Osteoblast (primary cell): ENCODE data around the gene APBA2. TPM values are rescaled to one million over a fixed set of nuclear protein-coding genes. Genes with fewer than 3 reads are reported as not detected.

ENCODE experiments used
- DNase-seq: peaks from one replicate; pipeline ENCODE4 v3.0.0; 2011; ENCODE audit warnings: low spot score, mixed read lengths; ENCODE audit not compliant: insufficient read length; ENCODE audit errors: missing footprints
- H2AFZ ChIP-seq: 2 replicates; pipeline ENCODE4 v1.6.0; 2011; ENCODE audit warnings: mild to moderate bottlenecking, low read length
- H3K27ac ChIP-seq: 2 replicates; pipeline ENCODE4 v1.5.1; 2011; ENCODE audit warnings: mild to moderate bottlenecking, low read depth, low read length, moderate library complexity
- H3K27me3 ChIP-seq: 2 replicates; pipeline ENCODE4 v1.6.0; 2012; ENCODE audit warnings: mild to moderate bottlenecking, control low read depth, inconsistent platforms, low read length, moderate library complexity; ENCODE audit not compliant: insufficient read depth
- H3K36me3 ChIP-seq: 2 replicates; pipeline ENCODE4 v1.5.1; 2011; ENCODE audit warnings: mild to moderate bottlenecking, low read length, control low read depth, moderate library complexity; ENCODE audit not compliant: insufficient read depth
- H3K4me1 ChIP-seq: 2 replicates; pipeline ENCODE4 v1.5.1; 2011; ENCODE audit warnings: mild to moderate bottlenecking, low read length, control low read depth, moderate library complexity; ENCODE audit not compliant: insufficient read depth
- H3K4me2 ChIP-seq: 2 replicates; pipeline ENCODE4 v1.6.0; 2011; ENCODE audit warnings: mild to moderate bottlenecking, low read length; ENCODE audit not compliant: insufficient read depth
- H3K4me3 ChIP-seq: fragments of 200-600 bp; sonication (generic); 3 replicates; pipeline ENCODE4 v1.5.1; 2012; ENCODE audit warnings: mild to moderate bottlenecking, low read length, inconsistent platforms; ENCODE audit not compliant: insufficient read depth
- H3K79me2 ChIP-seq: 2 replicates; pipeline ENCODE4 v1.6.0; 2012; ENCODE audit warnings: mild to moderate bottlenecking, low read length, control low read depth, inconsistent platforms; ENCODE audit not compliant: insufficient read depth
- H3K9me3 ChIP-seq: 2 replicates; pipeline ENCODE4 v1.5.1; 2011; ENCODE audit warnings: low read depth, low read length, control low read depth
- H4K20me1 ChIP-seq: 2 replicates; pipeline ENCODE4 v1.6.0; 2012; ENCODE audit warnings: mild to moderate bottlenecking, low read length, control low read depth; ENCODE audit not compliant: insufficient read depth
- total RNA-seq: library from RNA; depleted of rRNA; stranded (reverse); fragments of >200 nt; gene quantifications from 2 replicates; pipeline ENCODE4 v1.2.3, GENCODE V29; 2012
- TF ChIP-seq, protein P1 (sequence below): IDR thresholded peaks from 2 replicates; pipeline ENCODE4 v1.5.1; 2011; ENCODE audit warnings: mild to moderate bottlenecking, low read depth, low read length, moderate library complexity; ENCODE audit errors: extremely low read depth

Gene APBA2
- total RNA-seq, 1 donor: 6.2 TPM

DNA sequence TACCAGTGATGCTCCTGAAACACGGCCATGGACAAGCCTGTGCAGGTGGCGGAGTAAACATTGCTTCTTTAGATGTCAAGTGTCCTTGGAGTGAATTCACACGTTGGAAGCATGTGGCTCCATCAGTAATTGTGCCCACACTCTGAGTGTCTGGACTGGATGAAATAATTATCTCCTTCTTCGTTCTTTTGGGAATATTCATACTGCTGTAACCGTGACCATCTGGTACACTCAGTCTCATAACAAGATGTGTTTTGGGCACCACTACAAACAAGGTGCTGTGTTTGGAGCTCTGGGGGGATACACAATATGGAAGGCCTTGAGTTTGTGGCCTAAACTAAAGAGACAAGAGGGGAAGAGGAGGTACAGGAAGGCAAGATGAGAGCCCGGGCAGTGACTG lies 165.6 kb downstream of the APBA2 start:
- Histone ChIP-seq H3K27me3 (no peaks in the 10 kb centered on the region), H3K4me1 (no peaks in the 10 kb centered on the region), H3K9me3 (no peaks in the 10 kb centered on the region), H3K4me2 (no peak overlapping the region), H3K79me2 (no peaks in the 10 kb centered on the region), H3K4me3 (no peak overlapping the region), H4K20me1 (peaks cover 4% of the 10 kb centered on the region), H3K36me3 (no peaks in the 10 kb centered on the region), H2AFZ (no peak overlapping the region), H3K27ac (no peak overlapping the region)
- TF ChIP-seq, protein P1, sequence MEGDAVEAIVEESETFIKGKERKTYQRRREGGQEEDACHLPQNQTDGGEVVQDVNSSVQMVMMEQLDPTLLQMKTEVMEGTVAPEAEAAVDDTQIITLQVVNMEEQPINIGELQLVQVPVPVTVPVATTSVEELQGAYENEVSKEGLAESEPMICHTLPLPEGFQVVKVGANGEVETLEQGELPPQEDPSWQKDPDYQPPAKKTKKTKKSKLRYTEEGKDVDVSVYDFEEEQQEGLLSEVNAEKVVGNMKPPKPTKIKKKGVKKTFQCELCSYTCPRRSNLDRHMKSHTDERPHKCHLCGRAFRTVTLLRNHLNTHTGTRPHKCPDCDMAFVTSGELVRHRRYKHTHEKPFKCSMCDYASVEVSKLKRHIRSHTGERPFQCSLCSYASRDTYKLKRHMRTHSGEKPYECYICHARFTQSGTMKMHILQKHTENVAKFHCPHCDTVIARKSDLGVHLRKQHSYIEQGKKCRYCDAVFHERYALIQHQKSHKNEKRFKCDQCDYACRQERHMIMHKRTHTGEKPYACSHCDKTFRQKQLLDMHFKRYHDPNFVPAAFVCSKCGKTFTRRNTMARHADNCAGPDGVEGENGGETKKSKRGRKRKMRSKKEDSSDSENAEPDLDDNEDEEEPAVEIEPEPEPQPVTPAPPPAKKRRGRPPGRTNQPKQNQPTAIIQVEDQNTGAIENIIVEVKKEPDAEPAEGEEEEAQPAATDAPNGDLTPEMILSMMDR: no peak
- no peak for DNase-seq

DNA sequence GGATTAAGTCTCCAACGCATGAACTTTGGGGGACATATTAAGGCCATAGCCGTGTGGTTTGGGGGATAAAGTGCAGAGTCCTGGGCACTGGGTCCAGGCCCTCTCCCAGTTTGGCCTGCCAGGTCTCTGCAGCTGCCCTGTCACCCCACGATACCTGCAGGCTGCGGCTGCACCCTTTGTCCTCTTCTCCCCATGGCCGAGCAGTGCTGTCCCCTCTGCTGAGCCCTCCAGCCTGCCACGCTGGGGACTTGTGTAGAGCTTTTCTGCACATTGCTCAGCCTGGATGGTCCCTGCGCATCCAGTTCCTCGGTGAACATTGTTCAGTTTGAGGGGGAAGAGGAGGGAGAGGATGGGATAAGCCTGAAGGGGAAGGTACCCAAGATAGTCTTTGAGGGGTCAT lies 167.2 kb downstream of the APBA2 start:
- Histone ChIP-seq H4K20me1 (peaks cover 4% of the 10 kb centered on the region), H3K4me2 (no peak overlapping the region), H3K27ac (no peak overlapping the region), H3K27me3 (no peaks in the 10 kb centered on the region), H2AFZ (no peak overlapping the region), H3K36me3 (no peaks in the 10 kb centered on the region), H3K9me3 (no peaks in the 10 kb centered on the region), H3K4me3 (no peak overlapping the region), H3K79me2 (no peaks in the 10 kb centered on the region), H3K4me1 (no peaks in the 10 kb centered on the region)
- TF ChIP-seq, protein P1: no peak
- DNase-seq: no peak

DNA sequence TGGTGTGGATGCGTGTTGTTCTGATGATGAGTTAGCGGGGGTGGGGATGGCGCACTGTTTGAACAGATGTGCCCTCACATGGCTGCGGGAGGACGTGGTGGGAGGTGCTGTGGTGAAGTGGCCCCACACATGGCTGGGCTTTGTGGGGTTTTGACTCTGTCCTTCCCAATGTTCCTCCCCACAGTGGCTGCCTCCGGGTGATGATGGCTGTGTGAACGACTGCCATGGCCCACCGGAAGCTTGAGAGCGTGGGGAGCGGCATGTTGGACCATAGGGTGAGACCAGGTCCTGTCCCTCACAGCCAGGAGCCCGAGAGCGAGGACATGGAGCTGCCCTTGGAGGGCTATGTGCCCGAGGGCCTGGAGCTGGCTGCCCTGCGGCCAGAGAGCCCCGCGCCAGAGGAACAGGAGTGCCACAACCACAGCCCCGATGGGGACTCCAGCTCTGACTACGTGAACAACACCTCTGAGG lies 167.9 kb downstream of the APBA2 start:
- no peaks in the 10 kb centered on the region for H3K79me2 ChIP-seq
- no peak overlapping the region for H3K4me3 ChIP-seq
- H4K20me1 ChIP-seq: peaks cover 4% of the 10 kb centered on the region
- H3K27me3 ChIP-seq: no peaks in the 10 kb centered on the region
- H3K4me2 ChIP-seq: no peak overlapping the region
- TF ChIP-seq, protein P1: no peak
- DNase-seq: no peak
- H3K9me3 ChIP-seq: no peaks in the 10 kb centered on the region
- no peak overlapping the region for H3K27ac ChIP-seq
- H2AFZ ChIP-seq: no peak overlapping the region
- no peaks in the 10 kb centered on the region for H3K36me3 ChIP-seq
- no peaks in the 10 kb centered on the region for H3K4me1 ChIP-seq

DNA sequence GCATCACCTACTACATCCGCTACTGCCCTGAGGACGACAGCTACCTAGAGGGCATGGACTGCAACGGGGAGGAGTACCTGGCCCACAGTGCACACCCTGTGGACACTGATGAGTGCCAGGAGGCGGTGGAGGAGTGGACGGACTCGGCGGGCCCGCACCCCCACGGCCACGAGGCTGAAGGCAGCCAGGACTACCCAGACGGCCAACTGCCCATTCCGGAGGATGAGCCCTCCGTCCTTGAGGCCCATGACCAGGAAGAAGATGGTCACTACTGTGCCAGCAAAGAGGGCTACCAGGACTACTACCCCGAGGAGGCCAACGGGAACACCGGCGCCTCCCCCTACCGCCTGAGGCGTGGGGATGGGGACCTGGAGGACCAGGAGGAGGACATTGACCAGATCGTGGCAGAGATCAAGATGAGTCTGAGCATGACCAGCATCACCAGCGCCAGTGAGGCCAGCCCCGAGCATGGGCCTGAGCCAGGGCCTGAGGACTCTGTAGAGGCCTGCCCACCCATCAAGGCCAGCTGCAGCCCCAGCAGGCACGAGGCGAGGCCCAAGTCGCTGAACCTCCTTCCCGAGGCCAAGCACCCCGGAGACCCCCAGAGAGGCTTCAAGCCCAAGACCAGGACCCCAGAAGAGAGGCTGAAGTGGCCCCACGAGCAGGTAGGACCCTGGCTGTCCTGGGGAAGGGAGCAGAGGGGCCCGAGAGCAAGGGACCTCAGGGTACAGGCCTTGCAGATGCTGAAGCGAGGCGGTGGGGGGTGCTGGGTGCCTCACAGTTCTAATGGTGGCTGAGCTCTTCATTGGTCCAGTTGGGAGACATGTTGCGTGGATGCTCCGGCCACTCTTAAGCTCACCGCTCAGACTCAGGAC lies 168.6 kb downstream of the APBA2 start:
- H3K27me3 ChIP-seq: no peaks in the 10 kb centered on the region
- peaks cover 4% of the 10 kb centered on the region for H4K20me1 ChIP-seq
- no peaks in the 10 kb centered on the region for H3K36me3 ChIP-seq
- no peak overlapping the region for H3K4me2 ChIP-seq
- TF ChIP-seq, protein P1: no peak
- no peaks in the 10 kb centered on the region for H3K4me1 ChIP-seq
- H3K79me2 ChIP-seq: no peaks in the 10 kb centered on the region
- no peaks in the 10 kb centered on the region for H3K9me3 ChIP-seq
- DNase-seq: no peak
- H2AFZ ChIP-seq: no peak overlapping the region
- no peak overlapping the region for H3K27ac ChIP-seq
- H3K4me3 ChIP-seq: no peak overlapping the region
